ENCODE measurements around the gene PIAS2.

DNA sequence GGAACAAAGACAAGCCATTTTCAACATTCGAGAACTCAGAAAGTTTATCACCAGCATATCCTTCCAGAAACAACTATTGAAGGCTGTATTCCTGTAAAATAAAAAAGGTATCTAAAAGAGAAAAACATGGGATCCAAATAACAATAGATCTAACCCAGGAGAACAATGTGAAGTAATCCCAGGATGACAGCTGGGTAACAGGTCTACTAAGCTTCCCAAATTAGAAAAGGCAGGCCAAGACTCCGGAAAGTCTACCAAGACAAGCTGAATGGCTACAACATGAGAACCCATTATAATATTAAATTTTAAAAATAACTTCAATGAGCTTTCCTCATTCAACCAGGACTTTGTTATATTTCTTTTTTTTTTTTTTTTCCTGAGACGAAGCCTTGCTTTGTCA is 6.5 kb downstream of the PIAS2 start:
- no peak for TF ChIP-seq POLR2AphosphoS5 (IDR thresholded peaks at IDR 0.05)
- TF ChIP-seq, protein P1, sequence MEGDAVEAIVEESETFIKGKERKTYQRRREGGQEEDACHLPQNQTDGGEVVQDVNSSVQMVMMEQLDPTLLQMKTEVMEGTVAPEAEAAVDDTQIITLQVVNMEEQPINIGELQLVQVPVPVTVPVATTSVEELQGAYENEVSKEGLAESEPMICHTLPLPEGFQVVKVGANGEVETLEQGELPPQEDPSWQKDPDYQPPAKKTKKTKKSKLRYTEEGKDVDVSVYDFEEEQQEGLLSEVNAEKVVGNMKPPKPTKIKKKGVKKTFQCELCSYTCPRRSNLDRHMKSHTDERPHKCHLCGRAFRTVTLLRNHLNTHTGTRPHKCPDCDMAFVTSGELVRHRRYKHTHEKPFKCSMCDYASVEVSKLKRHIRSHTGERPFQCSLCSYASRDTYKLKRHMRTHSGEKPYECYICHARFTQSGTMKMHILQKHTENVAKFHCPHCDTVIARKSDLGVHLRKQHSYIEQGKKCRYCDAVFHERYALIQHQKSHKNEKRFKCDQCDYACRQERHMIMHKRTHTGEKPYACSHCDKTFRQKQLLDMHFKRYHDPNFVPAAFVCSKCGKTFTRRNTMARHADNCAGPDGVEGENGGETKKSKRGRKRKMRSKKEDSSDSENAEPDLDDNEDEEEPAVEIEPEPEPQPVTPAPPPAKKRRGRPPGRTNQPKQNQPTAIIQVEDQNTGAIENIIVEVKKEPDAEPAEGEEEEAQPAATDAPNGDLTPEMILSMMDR (IDR thresholded peaks at IDR 0.05): no peak

Measured in suprapubic skin (tissue), 3 donors.